Prostate gland (tissue), 2 donors: ENCODE data around the gene RAB24. TPM values are rescaled to one million over a fixed set of nuclear protein-coding genes. Genes with fewer than 3 reads are reported as not detected.

Experiments
- DNase-seq: peaks from one replicate; pipeline ENCODE4 v3.0.0-alpha.2; 2019; ENCODE audit warnings: low spot score
- H3K27ac ChIP-seq, 2 donors: fragments of 200-600 bp; sonication (generic); 2 replicates each; pipeline ENCODE4 v1.5.1; 2017 to 2019
- H3K27me3 ChIP-seq: fragments of 200-600 bp; sonication (generic); replicated peaks from 2 replicates; pipeline ENCODE4 v1.5.1; 2019; ENCODE audit not compliant: insufficient read depth
- H3K36me3 ChIP-seq, 2 donors: fragments of 200-600 bp; sonication (generic); 1 replicate in 1 of 2; 2 replicates in 1 of 2; pipeline versions ENCODE4 v1.5.1 to v1.8.1; 2017 to 2019
- H3K4me1 ChIP-seq: fragments of 200-600 bp; sonication (generic); replicated peaks from 2 replicates; pipeline ENCODE4 v1.5.1; 2019
- H3K4me3 ChIP-seq, 2 donors: fragments of 200-600 bp; sonication (generic); 2 replicates each; pipeline ENCODE4 v1.5.1; 2017 to 2019
- H3K9me3 ChIP-seq: fragments of 200-600 bp; sonication (generic); 2 replicates; pipeline ENCODE4 v1.5.1; 2017
- CTCF ChIP-seq, 4 experiments: fragments of 200-600 bp in 2 of 4; fragments of 450-650 bp in 2 of 4; sonication (generic) in 2 of 4; IDR thresholded peaks; 1 replicate in 3 of 4; 2 replicates in 1 of 4; pipeline ENCODE4 v1.5.1; 2016 to 2019; ENCODE audit warnings: antibody characterized with exemption in 4 of 4, mild to moderate bottlenecking in 2 of 4, moderate library complexity in 2 of 4
- POLR2A ChIP-seq: fragments of 450-650 bp; IDR thresholded peaks from one replicate; pipeline ENCODE4 v1.6.1; 2016; ENCODE audit warnings: antibody characterized with exemption, mild to moderate bottlenecking
- POLR2AphosphoS5 ChIP-seq: sonication (generic); formaldehyde crosslinking; IDR thresholded peaks from one replicate; pipeline ENCODE4 v1.6.1; 2017; ENCODE audit warnings: antibody characterized with exemption
- WGBS: methylation state at CpG from one replicate; pipeline ENCODE4 v1.1.5; 2018; 5-methylcytosine and 5-hydroxymethylcytosine counted together
- intact Hi-C: fragments of 100-400 bp; cut with DNase I; formaldehyde crosslinking; loops from one replicate; pipeline ENCODE4 v1.14.2; 2022
- total RNA-seq, 2 donors: library from RNA; depleted of rRNA; stranded (reverse); fragments of >200 nt; gene quantifications; one replicate each; pipeline ENCODE4 v1.1.0, GENCODE V29; 2016

RAB24 gene
- total RNA-seq, 2 donors from 2014 or later, result 30.0 to 30.4 TPM

DNA sequence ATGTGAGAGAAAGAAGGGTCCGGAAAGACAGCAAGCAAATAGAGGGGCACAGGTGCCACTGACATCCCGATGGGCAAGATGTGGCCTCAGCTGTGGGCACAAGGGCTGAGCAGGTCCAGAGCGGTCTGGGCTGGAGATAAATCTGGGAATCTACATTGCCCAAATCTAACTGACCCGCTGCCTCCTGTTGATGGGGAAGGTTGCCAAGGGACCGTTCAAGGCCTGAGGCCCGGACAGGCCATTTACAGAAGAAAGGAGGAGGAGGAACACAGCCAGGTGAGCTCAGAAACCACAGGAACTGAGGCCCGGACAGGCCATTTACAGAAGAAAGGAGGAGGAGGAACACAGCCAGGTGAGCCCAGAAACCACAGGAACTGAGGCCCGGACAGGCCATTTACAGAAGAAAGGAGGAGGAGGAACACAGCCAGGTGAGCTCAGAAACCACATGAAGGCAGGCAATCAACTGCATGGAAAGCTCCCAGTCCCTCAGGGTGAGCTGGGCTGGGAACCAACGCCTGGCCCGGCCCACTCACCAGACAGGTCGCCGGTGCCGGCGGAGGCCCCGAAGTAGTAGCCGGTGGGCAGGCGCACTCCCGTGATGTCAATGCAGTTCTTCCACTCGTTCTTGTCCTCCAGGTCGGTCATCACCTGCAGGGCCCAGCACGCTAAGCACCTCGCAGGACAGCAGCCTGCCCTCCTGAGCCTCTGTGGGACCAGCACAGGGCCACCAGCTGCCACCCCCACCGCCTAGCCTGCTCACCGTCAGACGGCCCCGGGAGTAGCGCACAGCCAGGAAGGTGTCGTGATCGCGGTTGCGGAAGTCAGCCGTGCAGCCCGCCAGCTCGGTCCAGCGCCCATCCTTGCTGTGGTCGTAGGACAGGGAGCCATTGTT, 33.3 kb upstream of the RAB24 start:
- Histone ChIP-seq H3K27me3 (no peaks in the 10 kb centered on the region), H3K9me3 (no peaks in the 10 kb centered on the region), H3K4me1 (no peaks in the 10 kb centered on the region), H3K27ac (no peak overlapping the region), H3K4me3 (no peak overlapping the region), H3K36me3 (peaks cover 6 to 32% of the 10 kb centered on the region in 2 donors)
- no peak for DNase-seq
- no peak for TF ChIP-seq CTCF (IDR thresholded peaks at IDR 0.05)
- TF ChIP-seq POLR2A, result no peak
- TF ChIP-seq POLR2AphosphoS5, result no peak
- 92% methylated on average over 33 of the region's 36 CpGs for WGBS
- intact Hi-C loops, result no loop called here

DNA sequence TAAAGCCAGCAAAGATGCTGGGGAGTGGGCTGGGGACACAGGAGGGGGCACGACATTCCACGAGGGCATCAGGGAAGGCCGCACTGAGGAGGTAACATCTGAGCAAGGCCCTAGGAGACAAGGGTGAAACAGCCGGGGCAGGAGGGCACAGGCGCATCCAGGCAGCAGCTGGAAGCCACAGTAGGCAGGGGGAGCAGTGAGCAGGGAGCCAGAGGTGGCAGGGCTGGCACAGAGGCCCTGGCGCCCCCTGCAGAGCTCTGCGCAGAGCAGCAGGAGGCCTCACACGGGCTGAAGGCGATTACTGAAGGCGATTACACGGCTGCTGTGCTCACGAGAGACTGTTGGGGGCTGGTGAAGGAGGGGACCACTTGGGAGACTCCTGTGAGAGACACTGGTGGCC, 32.6 kb upstream of the RAB24 start:
- H3K4me3 ChIP-seq, result no peak overlapping the region
- H3K4me1 ChIP-seq, result no peaks in the 10 kb centered on the region
- H3K27me3 ChIP-seq, result no peaks in the 10 kb centered on the region
- H3K9me3 ChIP-seq, result no peaks in the 10 kb centered on the region
- H3K27ac ChIP-seq, result no peak overlapping the region
- no peak for DNase-seq
- TF ChIP-seq POLR2A, result no peak
- no peak for TF ChIP-seq CTCF (IDR thresholded peaks at IDR 0.05)
- no peak for TF ChIP-seq POLR2AphosphoS5
- intact Hi-C loops, result no loop called here
- peaks cover 6 to 35% of the 10 kb centered on the region in 2 donors for H3K36me3 ChIP-seq
- 63% methylated on average over 12 of the region's 12 CpGs for WGBS

GRCh38 chr5:177335701-177336065, 32.2 kb upstream of the RAB24 start:
- no peak for DNase-seq
- H3K27me3 ChIP-seq, result no peaks in the 10 kb centered on the region
- intact Hi-C loops, result no loop called here
- H3K4me3 ChIP-seq, result no peak overlapping the region
- TF ChIP-seq POLR2AphosphoS5 (no peak), CTCF (IDR thresholded peaks at IDR 0.05) (no peak), POLR2A (no peak)
- H3K36me3 ChIP-seq, result peaks cover 6 to 35% of the 10 kb centered on the region in 2 donors
- H3K27ac ChIP-seq, result no peak overlapping the region
- H3K4me1 ChIP-seq, result no peaks in the 10 kb centered on the region
- no peaks in the 10 kb centered on the region for H3K9me3 ChIP-seq
- WGBS, result 95% methylated on average over 7 of the region's 7 CpGs

GRCh38 chr5:177334781-177335700, 31.5 kb upstream of the RAB24 start:
- Histone ChIP-seq H3K27me3 (no peaks in the 10 kb centered on the region), H3K27ac (no peak overlapping the region), H3K4me1 (no peaks in the 10 kb centered on the region), H3K4me3 (no peak overlapping the region), H3K36me3 (peaks cover 6 to 35% of the 10 kb centered on the region in 2 donors), H3K9me3 (no peaks in the 10 kb centered on the region)
- WGBS, result 84% methylated on average over 21 of the region's 21 CpGs
- no peak for TF ChIP-seq POLR2A
- no peak for TF ChIP-seq CTCF (IDR thresholded peaks at IDR 0.05)
- TF ChIP-seq POLR2AphosphoS5, result no peak
- intact Hi-C loops, result no loop called here
- no peak for DNase-seq
